NCI-H510A (cell line): ENCODE data around the gene JARID2.

Source experiments
- DNase-seq: peaks from one replicate; lab custom pipeline; 2025; lab: John Stamatoyannopoulos, UW

The JARID2 gene

GRCh38 chr6:15245361-15246216 lies at the start of gene JARID2:
JARID2 (plus strand) TSS chr6:15246069; CDS start chr6:15246540, 471 bp downstream.
- peak; percentile 89 for DNase-seq

GRCh38 chr6:15200087-15200486 lies 45.8 kb upstream of the JARID2 start:
- DNase-seq, result no peak

GRCh38 chr6:15205321-15205720 lies 40.5 kb upstream of the JARID2 start:
- no peak for DNase-seq

GRCh38 chr6:15206887-15207286 lies 39.0 kb upstream of the JARID2 start:
- no peak for DNase-seq

DNA sequence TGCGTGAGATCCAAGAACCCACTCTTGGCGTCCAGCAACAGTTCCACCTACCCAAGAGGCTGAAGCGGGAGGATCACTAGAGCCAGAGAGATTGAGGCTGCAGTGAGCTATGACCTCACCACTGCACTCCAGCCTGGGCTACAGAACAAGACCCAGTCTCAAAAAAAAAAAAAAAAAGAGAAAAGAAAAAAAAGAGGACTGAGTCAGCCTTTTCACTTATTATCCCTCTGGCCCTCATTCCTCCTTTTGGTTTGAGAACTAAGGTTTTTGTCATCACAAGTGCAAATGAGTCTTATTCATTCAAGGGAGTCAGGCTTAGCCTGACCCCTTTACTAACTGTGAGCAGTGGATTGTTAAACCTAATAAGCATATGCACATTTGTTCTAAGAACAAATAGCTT lies 37.9 kb upstream of the JARID2 start:
- no peak for DNase-seq

DNA sequence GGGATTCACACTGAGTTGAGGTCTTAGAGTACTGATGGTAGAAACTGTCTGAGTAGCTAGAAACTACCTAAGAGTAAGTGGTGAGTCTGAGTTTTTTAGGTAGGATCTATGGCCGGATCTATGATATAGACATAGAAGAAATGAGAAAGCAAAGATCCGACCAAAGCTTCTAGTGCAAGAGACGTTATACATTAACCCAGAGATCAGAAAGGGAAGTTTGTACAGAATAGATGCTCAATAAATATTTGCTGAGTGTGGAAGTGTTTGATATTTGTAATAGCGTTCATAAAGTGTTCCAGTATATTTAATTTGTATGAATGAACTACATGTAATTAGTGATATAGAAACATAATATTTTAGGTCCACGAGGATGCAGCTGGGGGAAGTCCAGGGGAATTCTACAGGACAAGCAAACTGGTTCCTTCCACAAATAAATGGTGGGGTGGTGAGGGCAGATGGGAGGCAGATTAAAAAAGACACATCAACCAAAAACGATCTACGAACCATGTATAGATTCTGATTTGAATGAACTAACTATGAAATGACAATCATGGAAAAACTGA lies 31.9 kb upstream of the JARID2 start:
- DNase-seq, result no peak

GRCh38 chr6:15218401-15218800 lies 27.5 kb upstream of the JARID2 start:
- no peak for DNase-seq

GRCh38 chr6:15220062-15220461 lies 25.8 kb upstream of the JARID2 start:
- DNase-seq, result no peak

DNA sequence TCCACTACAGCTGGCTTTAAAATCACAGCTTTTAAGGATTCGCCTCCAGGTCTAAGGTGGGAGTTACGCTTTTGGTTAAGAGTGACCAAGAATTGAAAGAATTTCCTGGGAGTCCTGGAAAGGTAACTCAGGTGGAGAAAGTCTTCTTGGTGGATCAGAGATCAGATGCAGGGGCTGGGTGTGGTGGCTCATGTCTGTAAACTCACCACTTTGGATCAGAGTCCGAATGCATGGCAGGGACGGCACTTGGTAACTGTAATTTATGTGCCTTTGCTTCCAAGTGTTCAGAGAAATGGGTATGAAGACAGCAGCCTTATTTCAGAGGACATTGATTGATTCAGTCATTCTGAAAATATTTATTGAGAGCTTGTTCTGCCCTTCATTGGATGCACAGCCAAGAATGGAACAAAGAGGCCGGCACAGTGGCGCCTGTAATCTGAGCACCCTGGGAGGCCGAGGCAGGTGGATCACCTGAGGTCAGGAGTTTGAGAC lies 18.0 kb upstream of the JARID2 start:
- no peak for DNase-seq

DNA sequence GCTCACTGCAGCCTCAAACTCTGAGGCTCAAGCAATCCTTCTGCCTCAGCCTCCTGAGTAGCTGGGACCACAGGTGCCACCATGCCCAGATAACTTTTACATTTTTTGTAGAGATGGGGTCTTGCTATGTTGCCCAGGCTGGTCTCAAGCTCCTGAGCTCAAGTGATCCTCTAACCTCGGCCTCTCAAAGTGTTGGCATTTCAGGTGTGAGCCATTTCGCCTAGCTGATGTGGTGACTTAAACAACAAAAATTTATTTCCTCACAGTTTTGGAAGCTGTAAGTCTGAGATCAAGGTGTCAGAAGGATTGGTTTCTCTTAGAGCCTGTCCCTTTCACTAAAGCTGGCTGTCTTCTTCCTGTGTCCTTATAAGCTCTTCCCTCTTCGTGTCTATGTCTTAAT lies 15.0 kb upstream of the JARID2 start:
- no peak for DNase-seq

DNA sequence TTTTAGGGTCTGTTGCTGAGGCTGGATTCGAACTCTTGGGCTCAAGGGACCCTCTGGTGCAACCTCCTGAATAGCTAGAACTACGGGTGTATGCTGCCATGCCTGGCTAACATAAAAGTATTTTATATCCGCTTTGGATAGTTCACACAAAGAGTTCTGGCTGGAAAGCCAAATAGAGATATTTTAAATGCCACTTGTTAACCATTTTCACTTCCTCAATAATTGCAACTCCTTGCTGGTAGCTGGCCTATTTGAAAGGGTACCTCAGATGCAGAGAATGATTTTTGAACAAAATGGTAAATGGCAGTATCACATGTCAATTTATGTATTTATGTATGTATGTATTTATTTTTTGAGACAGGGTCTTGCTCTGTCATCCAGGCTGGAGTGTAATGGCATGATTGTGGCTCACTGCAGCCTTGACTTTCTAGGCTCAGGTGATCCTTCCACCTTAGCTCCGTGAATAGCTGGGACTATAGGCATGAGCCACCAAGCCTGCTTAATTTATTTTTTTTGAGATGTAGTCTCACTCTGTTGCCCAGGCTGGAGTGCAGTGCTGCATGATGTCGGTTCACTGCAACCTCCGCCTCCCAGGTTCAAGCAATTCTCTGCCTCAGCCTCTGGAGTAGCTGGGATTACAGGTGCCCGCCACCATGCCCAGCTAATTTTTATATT lies 12.9 kb upstream of the JARID2 start:
- no peak for DNase-seq

DNA sequence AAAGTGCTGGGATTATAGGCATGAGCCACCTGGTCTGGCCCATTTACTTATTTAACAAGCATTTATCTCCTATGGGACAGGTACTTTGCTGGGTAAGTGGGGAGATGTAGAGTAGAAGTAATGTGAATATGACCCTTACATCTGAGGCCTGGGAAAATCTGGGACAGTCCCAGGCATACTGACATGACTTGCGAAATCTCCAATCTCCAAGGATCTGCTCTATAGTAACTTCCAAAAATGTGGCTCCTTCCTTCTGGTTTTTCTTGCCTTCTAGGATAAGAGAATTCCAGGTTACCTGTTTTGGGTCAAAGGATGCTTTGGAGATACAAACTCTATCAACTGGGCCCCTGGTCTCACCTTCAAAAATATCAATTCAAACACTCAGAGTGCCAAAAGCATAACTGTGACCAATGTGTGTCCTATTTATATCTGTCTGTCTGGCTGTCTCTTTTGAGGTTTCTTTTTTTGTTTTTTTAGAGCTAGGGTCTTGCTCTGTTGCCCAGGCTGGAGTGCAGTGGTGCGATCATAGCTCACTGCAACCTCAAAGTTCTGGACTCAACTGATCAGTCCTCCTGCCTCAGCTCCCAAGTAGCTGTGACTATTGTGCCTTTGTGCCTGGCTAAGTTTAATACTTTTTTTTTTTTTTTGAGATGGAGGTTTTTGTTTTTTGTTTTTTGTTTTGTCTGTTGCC lies 11.7 kb upstream of the JARID2 start:
- no peak for DNase-seq

- DNase-seq, result no peak
These were observed 6.1 kb upstream of the JARID2 start for GRCh38 chr6:15239616-15240364.

- DNase-seq, result no peak
These were observed 3.4 kb upstream of the JARID2 start for GRCh38 chr6:15242503-15242902.

- no peak for DNase-seq
These were observed 2.8 kb upstream of the JARID2 start for GRCh38 chr6:15242937-15243614.

GRCh38 chr6:15243910-15244619 lies 1.8 kb upstream of the JARID2 start:
- DNase-seq, result no peak

GRCh38 chr6:15244620-15245360 lies 1.1 kb upstream of the JARID2 start:
- peak; percentile 22 for DNase-seq

DNA sequence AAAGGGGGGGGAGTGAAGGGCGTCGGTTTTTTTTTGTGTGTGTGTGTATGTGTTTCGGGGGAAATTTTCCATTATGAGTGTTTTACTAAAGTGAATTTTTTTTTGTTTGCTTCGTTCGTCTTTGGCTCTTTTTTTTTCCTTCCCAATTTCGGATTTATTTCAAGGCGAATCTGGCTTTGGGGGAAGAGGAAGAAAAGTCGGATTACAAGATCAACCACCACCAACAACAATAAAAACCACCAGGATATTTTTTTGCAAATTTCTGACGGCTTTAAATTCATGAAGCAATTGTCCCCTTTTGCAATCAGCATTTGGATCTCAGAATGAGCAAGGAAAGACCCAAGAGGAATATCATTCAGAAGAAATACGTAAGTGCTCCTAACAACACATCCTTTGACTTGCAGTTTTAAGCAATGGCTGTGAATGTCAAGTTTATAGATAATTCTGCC lies 372 bp downstream of the JARID2 start:
- DNase-seq, result no peak

- no peak for DNase-seq
These were observed 1.0 kb downstream of the JARID2 start for GRCh38 chr6:15246666-15247499.
